Measurements from ENCODE around the gene ATP10B. TPM values are rescaled to one million over a fixed set of nuclear protein-coding genes. Genes with fewer than 3 reads are reported as not detected.

Gene ATP10B
- total and polyA plus RNA-seq, 2 of the 8 experiments (the other 6 are each of a cell fraction or from before 2014, with no cell fraction given) = 0.06 to 0.11 TPM

GRCh38 chr5:160520609-160521391 is 331.2 kb downstream of the ATP10B start (continued):
- TF ChIP-seq E2F6 (IDR thresholded peaks at IDR 0.05) = no peak
- no peak for TF ChIP-seq CTBP2 (IDR thresholded peaks at IDR 0.05; ENCODE audit: borderline replicate concordance, insufficient read depth, insufficient read length, low read length)

Data from H1 (cell line).